GM21423 (cell line): ENCODE measurements around the gene SLC1A7.

Source experiments
- ATAC-seq: cut with Tn5 transposase; IDR thresholded peaks from one replicate; pipeline ENCODE4 v1.9.1; 2021; ENCODE audit warnings: mild to moderate bottlenecking, moderate library complexity; ENCODE audit not compliant: unreplicated experiment

SLC1A7 gene

DNA sequence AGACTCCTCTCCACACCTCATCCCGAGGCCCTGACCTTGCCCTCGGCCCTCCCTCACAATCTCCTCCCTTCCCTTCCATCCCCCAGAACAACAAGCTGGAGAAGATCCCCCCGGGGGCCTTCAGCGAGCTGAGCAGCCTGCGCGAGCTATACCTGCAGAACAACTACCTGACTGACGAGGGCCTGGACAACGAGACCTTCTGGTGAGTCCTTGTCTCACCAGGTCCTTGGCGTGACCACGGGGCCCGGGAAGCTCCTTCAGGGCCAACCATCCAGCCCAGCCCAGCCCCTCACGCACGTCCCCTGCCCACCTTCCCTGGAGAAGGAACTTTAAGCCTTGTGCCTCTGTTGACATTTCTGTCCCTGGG, 64.9 kb downstream of the SLC1A7 start:
- ATAC-seq: no peak

DNA sequence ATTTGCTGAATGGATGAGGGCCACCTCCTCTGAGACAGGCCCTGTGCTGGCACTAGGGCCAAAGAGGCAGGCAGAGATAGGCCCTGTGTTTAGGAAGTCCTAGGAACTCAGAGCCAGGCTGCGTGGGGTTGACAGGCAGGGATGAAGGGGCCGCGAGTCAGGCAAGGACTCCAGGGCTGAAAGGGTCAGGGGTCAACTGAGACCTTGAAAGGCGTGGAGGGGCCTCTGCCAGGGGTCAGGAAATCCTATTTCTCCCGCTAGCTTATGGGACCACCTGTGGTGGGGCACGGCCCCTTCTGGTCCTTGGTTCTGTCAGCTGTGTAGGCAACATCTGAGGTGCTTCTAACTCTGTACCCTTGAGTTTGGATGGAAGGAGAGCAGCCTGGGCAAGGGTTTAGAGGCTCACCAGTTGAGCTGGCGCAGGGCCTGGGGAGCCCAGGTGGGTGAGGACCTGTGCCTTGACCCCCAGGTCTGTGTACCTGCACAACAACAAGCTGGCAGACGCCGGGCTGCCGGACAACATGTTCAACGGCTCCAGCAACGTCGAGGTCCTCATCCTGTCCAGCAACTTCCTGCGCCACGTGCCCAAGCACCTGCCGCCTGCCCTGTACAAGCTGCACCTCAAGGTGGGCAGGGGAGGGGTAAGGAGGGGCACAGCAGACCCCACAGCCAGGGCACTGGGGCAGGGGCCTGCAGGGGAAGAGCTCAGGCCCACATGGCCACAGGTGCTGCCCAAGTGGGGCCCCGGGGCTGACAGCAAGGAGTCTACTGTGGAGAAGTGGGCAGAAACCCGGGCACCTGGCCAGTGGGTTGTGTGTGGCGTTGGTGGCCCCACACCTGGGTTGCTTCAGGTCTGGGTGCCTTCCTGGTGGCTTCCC, 65.5 kb downstream of the SLC1A7 start:
- ATAC-seq: no peak

DNA sequence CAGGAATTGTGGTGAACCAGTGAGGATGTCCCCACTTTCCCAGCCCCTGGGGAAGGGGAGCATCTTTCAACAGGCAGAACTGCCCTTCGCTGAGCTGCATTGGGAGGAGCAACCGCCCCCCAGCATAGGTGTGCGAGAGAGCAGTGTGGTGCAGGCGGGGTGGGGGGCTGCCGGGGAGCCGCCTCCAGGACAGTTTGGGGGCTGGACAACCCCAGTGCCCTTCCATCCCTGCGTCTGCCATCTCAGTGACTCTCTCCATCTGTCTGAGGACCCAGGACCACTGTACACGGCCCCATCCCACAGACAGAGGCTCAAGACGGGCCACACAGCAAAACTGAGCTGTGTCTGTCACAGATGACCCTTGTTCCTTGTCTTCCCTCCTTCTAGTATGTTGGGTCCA, 66.3 kb downstream of the SLC1A7 start:
- ATAC-seq: no peak

DNA sequence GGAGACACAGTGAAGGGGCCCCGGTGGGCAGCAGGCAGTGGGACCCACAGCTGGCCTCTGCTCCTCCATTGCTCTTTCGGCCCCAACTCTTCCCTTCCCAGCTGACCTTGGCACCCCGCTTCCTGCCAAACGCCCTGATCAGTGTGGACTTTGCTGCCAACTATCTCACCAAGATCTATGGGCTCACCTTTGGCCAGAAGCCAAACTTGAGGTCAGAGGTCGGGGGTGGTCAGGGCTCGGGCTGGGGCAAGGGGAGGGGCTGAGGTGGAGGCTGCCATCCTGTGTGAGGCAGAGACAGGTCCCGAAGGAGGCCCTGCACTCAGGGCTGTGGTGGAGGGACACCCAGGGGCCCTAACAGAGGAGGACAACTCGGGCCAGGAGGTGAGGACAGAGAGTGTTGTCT, 66.7 kb downstream of the SLC1A7 start:
- no peak for ATAC-seq

DNA sequence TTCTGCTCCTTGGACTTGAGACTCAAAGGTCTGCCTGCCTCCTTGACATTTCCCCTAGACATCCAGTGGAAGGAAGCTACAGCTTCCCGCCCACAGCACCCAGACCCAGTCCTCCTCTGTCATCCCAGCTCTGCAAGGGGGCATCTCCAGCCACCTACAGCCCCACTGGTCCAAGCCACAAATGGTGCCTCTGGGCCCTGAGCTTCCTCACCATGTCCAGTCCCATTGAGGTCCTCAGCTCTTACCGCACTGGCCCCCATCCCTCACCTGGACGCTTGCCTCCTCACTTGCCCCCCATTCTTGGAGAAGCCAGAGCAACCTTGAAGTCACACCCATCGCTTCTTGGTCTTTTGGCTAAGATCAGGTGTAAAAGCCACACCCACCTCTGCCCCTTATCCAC, 67.2 kb downstream of the SLC1A7 start:
- no peak for ATAC-seq

DNA sequence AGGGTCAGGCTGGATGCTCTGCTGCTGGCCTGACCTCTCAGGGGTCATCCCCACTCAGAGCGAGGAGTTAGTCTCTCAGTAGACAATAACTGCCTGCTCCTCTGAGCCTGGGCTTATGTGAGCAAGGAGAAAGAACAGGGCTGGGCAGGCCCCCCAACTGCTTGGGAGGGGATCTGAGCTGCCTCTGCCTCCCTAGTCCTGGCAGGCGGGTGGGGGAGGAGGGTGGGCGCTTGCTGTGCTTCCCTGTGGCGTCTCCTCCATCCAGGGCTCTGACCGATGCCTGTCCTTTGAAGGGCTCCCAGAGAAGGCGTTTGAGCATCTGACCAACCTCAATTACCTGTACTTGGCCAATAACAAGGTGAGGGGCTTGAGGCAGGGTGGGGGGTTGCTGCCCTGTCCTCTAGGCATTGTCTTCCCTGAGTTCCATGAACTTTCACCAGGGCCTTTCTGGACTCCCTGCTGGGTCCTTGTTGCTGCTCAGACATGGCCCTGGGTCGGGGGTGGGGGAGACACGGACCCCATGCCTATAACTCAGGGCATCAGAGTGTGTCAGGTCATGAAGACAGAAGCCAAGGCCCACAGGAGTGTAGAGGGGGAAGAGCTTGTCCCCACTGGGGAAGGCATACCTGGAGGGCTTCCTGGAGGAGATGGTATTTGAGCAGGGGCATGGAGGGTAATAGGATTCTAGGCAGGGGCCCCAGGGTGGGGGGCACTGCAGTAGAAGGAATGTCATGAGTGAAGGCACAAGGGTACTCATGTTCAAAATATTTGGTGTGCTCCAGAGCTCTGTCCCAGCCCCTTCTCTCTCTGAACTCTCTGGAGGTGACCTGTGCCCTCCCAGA, 67.9 kb downstream of the SLC1A7 start:
- no peak for ATAC-seq

DNA sequence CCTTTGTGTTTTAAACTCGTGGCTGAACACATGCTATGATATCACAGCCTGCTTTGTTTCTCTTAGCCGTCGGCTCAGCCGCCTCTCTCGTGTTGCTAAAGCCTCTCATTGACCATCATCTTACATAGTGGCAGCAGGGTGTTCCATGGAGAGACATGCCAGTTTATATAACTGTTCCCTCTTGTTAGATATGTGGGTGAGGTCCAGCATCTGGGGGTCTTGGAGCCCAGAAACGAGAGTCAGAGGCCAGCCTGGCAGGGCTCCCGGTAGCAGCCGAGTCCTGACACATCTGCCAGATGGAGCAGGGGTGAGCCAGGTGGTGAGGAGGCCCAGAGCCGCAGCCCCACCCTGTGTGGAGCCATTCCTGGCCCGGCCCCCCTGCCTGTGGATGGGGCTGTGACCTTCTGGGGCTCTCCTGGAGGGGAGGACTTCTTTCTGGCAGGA, 68.5 kb downstream of the SLC1A7 start:
- ATAC-seq: no peak

DNA sequence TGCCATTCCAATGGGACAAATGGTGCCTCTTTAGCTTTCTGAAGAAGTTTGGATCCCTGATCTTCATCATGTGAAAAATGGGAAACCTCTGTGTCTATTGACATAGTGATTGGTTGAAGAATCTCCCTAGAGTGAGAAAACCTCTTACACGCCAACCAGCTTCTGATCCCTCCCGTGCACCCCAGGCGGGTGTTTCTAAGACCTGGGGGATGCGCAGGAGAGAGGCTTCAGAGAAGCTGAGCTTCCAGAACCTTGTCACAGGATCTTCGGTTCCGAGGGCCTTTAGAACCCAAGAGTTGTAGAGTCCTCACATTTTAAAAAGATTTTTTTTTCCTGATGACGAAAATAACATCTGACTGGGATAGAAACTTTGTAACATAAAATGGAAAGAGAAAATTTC, 69.2 kb downstream of the SLC1A7 start:
- no peak for ATAC-seq

DNA sequence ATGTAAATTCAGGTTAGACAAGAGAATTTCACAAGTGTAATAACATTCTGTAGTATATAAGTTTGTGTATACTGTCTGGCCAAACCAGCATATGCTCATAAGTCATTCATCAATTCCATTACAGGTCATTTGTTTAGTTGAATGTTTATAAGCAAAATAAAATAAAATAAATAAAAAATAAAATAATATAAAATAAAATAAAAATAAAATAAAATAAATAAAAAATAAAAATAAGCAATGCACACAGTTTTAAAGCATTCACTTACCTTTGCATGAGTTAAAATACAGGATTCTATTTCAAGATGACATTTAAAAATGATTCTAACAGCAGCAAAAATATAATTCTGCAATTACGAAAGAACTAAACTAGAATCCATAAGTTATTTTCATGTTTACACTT, 70.5 kb downstream of the SLC1A7 start:
- ATAC-seq: no peak

DNA sequence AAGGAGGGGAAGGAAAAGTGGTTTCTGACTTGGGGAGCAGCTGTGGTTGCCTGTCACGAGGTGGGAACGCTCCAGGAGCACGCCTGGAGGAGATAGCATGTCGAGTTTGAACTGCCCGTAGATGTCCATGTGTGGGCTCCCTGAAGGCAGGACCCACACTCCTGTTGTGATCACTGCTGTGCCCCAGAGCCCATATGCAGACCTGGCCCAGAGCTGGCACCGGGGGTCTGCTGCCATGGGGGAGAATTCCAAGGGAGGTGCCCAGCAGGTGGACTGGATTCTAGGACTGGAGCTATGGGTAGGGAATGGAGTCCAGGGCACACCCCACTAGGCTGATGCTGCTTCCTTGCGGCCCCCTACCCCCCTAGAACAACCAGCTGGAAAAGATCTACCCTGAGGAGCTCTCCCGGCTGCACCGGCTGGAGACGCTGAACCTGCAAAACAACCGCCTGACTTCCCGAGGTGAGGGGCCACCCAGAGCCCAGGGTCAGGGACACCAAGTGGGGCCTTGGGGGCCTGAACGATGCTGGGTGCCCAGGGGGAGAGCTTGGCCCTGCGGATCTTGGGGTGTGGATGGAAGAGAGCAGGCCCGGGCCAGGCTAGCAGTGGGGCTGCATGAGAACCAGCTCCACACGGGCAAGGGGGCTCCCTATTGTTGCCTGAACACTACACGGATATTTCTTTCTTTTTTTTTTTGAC, 71.1 kb downstream of the SLC1A7 start:
- ATAC-seq: no peak

DNA sequence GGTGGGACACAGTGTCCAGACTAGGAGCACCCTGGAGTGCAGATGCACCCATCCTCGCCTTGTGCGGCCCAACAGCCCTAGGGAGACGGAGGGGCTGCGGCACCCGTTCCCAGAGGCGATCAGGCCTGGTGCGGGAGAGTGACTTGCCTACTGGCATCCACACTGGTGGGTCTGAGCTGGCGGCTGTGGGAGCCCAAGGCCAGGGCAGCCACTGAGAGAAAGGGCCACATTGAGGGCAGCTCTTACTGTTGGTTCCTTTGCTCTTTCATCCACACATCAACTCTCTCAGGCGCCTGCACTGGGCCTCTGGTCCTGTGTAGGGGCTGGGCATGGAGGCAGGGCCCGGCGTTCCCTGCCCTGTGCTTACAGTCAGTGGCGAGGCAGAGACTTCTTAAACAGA, 71.8 kb downstream of the SLC1A7 start:
- ATAC-seq: no peak

DNA sequence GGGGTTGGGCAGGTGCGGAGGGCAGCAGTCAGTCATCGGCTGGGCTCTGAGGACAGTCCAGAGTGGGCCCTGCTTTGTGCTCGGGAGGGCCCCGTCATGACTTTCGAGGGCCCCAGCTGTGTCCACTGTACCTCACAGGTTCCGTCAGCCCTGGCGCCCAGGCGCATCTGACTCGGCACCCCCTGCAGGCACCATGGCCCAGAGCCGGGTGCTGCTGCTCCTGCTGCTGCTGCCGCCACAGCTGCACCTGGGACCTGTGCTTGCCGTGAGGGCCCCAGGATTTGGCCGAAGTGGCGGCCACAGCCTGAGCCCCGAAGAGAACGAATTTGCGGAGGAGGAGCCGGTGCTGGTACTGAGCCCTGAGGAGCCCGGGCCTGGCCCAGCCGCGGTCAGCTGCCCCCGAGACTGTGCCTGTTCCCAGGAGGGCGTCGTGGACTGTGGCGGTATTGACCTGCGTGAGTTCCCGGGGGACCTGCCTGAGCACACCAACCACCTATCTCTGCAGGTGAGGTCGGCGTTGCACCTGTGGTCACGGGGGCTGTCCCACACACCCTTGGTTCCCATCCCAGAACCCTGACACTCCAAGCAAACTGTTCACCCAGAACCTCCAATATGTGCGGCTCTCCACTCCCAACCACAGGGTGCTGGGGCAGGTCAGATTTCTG, 72.6 kb downstream of the SLC1A7 start:
- ATAC-seq: no peak

DNA sequence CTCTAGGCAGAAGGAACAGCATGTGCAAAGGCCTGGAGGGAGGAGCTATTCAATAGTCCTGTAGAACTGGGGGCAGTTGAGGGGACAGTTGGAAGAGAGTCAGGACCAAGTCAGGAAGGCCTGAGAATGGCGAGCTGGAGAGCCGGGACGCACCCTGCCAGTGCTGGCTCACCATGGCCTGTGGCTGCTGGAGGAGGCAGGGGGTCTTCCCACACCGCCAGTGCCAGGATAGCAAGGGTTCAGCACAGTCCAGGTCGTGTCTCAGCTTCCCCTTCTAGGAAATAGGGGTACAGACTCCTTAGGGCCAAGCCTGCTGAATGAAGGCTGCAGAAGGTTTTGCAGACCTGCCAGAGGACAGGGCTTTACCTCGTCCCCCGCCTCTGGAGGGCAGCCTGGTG, 73.2 kb downstream of the SLC1A7 start:
- ATAC-seq: no peak

DNA sequence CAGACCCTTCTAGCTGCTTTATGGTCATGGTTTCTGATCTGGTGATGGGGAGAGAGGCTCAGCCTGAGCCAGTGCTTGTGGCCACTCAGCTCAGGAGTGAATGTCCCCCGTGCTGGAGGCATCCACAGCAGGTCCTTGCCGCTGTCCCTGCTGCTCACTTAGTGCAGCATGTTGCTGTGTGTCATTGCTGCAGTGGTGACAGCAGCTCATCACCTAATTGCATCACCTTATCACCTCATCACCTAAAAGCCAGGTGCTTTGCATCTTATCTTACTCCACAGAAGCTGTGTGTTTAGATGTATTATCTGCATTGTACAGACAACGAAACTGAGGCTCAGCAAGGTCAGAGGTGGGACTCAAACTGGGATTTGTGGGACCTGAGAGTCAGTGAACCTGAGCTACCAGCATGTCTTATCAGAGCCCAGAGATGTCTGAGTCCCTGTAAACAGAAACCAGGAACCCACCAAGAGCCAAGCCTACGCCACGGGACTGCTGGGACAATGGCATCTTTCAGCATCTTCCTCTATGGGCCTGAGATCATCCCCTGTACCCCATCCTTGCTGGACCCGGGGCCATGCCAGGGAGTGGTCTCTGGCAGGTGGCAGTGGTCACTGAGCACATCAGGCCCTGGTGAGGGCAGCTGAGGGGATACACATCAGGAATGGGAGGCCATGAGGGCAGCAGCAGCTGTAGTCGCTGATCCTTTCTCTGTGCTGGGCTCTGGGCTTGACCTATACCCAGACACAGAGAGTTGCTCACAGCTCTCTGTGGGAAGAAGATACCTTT, 73.9 kb downstream of the SLC1A7 start:
- no peak for ATAC-seq

DNA sequence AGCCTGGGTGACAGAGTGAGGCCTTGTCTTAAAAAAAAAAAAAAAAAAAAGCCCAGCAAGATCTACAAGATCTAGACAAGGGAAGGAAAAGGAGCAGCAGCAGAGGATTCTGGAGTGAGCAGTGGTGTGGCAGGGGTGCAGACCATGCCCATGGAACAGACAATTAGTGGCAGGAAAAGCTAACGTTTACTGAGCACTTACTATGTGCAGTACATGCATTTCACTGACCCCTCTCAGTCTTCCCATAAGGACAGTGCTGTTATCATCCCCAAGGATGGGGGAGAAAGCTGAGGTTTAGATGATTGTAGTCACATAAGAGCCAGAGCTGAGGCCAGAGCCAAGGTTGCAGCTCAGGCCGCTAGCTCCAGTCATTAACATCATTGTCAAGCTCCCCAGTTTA, 74.6 kb downstream of the SLC1A7 start:
- no peak for ATAC-seq

DNA sequence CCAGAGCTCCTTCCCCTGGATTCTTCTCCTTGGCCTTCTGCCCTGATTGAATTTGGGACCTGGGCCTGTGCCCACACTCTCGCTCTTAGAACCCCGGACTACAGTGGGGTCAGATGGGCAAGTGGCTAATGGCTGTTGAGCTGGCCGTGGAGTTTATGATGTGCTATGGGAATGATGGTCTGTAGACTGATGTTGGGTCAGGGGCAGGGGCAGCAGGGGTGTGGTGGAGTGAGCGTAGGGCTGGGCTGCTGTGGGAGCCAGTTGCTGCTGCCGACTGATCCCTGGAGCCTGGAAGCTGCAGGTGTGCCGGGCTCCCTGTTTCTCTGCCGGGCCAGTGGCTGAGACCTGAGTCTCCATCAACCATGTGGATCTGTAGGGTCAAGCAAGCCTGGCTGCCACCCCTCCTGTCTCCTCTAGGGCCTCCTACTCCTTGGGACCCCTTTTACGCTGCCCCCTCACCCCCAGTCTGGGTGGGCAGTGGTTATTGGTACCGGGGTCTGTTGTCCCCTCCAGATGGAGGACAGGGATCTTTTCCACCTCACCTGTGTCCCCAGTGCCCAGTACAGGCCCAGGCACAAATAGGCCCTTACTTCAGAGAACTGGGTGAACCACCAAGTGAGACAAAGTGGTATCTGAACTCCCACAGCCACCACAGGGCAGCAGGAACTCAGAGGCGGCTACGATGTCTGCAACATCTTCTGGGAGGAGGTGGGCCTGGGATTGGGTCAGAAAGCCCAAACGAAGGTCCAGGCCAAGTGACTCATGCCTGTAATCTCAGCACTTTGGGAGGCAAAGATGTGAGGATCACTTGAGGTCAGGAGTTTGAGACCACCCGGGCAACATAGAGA, 75.3 kb downstream of the SLC1A7 start:
- no peak for ATAC-seq

DNA sequence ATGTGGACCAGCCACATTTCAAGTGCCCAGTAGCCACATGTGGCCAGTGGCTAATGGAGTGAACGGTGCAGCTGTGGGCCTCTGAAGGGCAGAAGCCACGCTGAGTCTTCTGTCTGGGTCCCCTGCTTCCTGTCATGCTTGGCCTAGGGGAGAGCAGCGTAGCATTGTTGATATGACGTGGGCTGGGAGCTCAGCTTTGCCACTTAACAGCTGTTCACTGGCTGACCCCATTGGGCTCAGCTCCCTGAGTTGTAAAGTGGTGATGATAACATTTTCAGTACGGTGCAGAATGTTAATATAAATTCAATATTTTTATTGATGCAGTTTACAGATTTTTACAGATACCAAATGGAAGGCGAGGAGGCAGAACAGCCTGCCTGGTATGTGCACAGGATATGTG, 76.0 kb downstream of the SLC1A7 start:
- no peak for ATAC-seq

DNA sequence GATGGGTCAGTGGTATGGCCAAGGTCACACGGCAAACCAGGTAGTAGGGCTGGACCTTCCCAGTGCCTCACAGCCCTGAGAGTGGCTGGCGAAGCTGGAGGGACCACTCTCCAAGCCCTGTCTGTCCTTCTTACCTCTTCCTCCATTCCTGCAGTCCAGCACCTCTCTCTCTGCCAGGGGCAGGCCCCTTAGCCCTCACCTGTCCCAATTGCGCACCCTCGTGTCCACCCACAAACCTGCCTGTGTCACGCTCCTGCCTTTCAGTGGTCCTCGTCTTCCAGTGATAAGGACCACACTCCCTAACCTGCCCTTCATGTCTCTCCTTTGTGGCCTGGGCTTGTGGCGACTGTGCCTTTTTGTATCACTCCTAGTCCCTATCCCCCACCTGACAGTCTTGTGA, 77.0 kb downstream of the SLC1A7 start:
- ATAC-seq: no peak

DNA sequence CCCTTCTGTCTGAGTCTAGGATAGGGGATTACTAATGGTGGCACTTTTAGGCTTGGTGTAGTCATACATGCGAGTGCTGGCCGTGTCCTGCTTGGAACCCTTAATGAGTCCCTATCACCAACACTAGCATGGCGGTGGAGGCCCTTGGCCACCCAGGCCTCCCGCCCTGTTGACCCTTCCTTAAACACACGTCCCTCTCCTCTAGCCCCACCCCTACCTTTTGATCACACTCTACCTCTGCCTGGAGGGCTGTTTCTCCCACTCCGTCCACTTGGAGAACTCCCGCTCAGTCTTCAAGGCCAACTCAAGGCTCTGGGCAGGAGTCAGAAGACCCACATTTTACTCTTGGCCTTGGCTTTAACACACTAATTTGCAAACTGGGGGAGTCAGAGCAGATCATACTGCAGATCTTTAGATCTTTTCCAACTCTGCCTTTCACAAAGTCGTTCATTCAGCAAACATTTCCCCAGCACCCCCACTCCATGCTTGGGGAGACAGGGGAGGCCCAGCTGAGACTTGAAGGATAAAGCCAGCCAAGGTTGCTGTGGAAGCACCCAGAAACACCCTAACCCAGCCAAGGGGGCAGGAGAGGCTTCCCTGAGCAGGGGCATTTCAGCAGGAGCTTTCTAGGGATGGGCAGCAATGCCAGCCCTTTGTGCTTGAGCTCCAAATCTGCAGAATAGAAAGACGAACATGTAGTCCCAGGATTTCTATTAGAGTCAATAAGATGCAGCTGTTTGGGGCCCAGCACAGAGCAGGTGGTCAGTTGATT, 78.5 kb downstream of the SLC1A7 start:
- ATAC-seq: no peak
